DMS 273 treated with DMSO at 0.1 percent for 48 hours (cell line): ENCODE measurements around the gene DMRTC2.

Experiments used
- DNase-seq: peaks from one replicate; lab custom pipeline; 2025; lab: John Stamatoyannopoulos, UW

The DMRTC2 gene

GRCh38 chr19:41847351-41848105, 2.7 kb downstream of the DMRTC2 start:
- DNase-seq: no peak

- DNase-seq: no peak
Measured at GRCh38 chr19:41848666-41849065, 3.8 kb downstream of the DMRTC2 start.

GRCh38 chr19:41849067-41849466, 4.2 kb downstream of the DMRTC2 start:
- DNase-seq: no peak

GRCh38 chr19:41850381-41850780, 5.5 kb downstream of the DMRTC2 start:
- DNase-seq: no peak

GRCh38 chr19:41851456-41851855, 6.6 kb downstream of the DMRTC2 start:
- no peak for DNase-seq

GRCh38 chr19:41853344-41853743, 8.5 kb downstream of the DMRTC2 start:
- DNase-seq: no peak

GRCh38 chr19:41853768-41854167, 8.9 kb downstream of the DMRTC2 start:
- DNase-seq: no peak

- no peak for DNase-seq
Measured at GRCh38 chr19:41859213-41859617, 14.4 kb downstream of the DMRTC2 start.

- DNase-seq: peak; percentile 95
Measured at GRCh38 chr19:41859618-41860418, 15.0 kb downstream of the DMRTC2 start, which contains the start of gene RPS19. Gene RPS19 (plus strand): TSS chr19:41860255. CDS start chr19:41860775, 520 bp downstream.

- no peak for DNase-seq
Measured at GRCh38 chr19:41860419-41861115, 15.7 kb downstream of the DMRTC2 start.

- no peak for DNase-seq
Measured at GRCh38 chr19:41861116-41861768, 16.4 kb downstream of the DMRTC2 start.

- no peak for DNase-seq
Measured at GRCh38 chr19:41861846-41862245, 17.0 kb downstream of the DMRTC2 start.

- DNase-seq: no peak
Measured at GRCh38 chr19:41862445-41862986, 17.7 kb downstream of the DMRTC2 start.

- no peak for DNase-seq
Measured at GRCh38 chr19:41863209-41863931, 18.5 kb downstream of the DMRTC2 start.

GRCh38 chr19:41864374-41864773, 19.5 kb downstream of the DMRTC2 start:
- DNase-seq: no peak

- DNase-seq: no peak
Measured at GRCh38 chr19:41866284-41866683, 21.4 kb downstream of the DMRTC2 start.

- no peak for DNase-seq
Measured at GRCh38 chr19:41868120-41868988, 23.5 kb downstream of the DMRTC2 start.

GRCh38 chr19:41868989-41869300, 24.1 kb downstream of the DMRTC2 start:
- DNase-seq: no peak

- DNase-seq: no peak
Measured at GRCh38 chr19:41869374-41869955, 24.6 kb downstream of the DMRTC2 start.

- DNase-seq: no peak
Measured at GRCh38 chr19:41870401-41870873, 25.6 kb downstream of the DMRTC2 start.
